Medulla oblongata (tissue), 1 donor: Measurements from ENCODE around the gene MXRA8.
"Not testable (repeated sequence)": the region's sequence is repeated elsewhere in the genome, so short reads cannot be mapped to it uniquely, and the experiment has no call there.

Source experiments
- DNase-seq: peaks from one replicate; pipeline ENCODE4 v3.0.0-alpha.2; 2015; ENCODE audit errors: extremely low spot score

Gene MXRA8

GRCh38 chr1:1358433-1359271 lies at the start of gene MXRA8:
Gene MXRA8, minus strand, starts transcription at chr1:1358555. Its CDS starts 51 bp downstream, at chr1:1358504.
- peak; percentile 60 for DNase-seq

GRCh38 chr1:1407636-1408318 lies 49.4 kb upstream of the MXRA8 start:
- no peak for DNase-seq

GRCh38 chr1:1406821-1407635 lies 48.7 kb upstream of the MXRA8 start, which contains the start of gene MRPL20:
Gene MRPL20, minus strand, starts transcription at chr1:1407293. Its CDS starts 76 bp downstream, at chr1:1407217.
- peak; percentile 95 for DNase-seq

- no peak for DNase-seq
These were observed 47.9 kb upstream of the MXRA8 start for GRCh38 chr1:1406101-1406820.

GRCh38 chr1:1403653-1404052 lies 45.3 kb upstream of the MXRA8 start:
- DNase-seq = no peak

GRCh38 chr1:1402901-1403392 lies 44.6 kb upstream of the MXRA8 start:
- not testable (repeated sequence) for DNase-seq

GRCh38 chr1:1402072-1402900 lies 43.9 kb upstream of the MXRA8 start:
- DNase-seq = no peak

- DNase-seq = no peak
These were observed 43.2 kb upstream of the MXRA8 start for GRCh38 chr1:1401457-1402010.

- no peak for DNase-seq
These were observed 42.5 kb upstream of the MXRA8 start for GRCh38 chr1:1400576-1401456.

- no peak for DNase-seq
These were observed 41.7 kb upstream of the MXRA8 start for GRCh38 chr1:1399872-1400575.

- peak; percentile 97 for DNase-seq
These were observed 41.0 kb upstream of the MXRA8 start, which contains the start of gene CCNL2 for GRCh38 chr1:1399187-1399871. Gene CCNL2, minus strand, starts transcription at chr1:1399335. Its CDS starts 29 bp downstream, at chr1:1399306.

- no peak for DNase-seq
These were observed 40.4 kb upstream of the MXRA8 start for GRCh38 chr1:1398677-1399186.

GRCh38 chr1:1397839-1398523 lies 39.6 kb upstream of the MXRA8 start:
- no peak for DNase-seq

- DNase-seq = no peak
These were observed 36.8 kb upstream of the MXRA8 start for GRCh38 chr1:1395166-1395565.

GRCh38 chr1:1394116-1394515 lies 35.8 kb upstream of the MXRA8 start:
- no peak for DNase-seq

GRCh38 chr1:1393428-1393827 lies 35.1 kb upstream of the MXRA8 start:
- DNase-seq = no peak

- no peak for DNase-seq
These were observed 34.7 kb upstream of the MXRA8 start for GRCh38 chr1:1393014-1393413.
